Stimulated activated CD8-positive, alpha-beta memory T cell treated with anti-CD3 and anti-CD28 coated beads, Interleukin-4, amount 100 ng/mL, for 48 hours (primary cell): ENCODE results near the gene TRIOBP.

Experiments used
- DNase-seq: peaks from one replicate; pipeline ENCODE4 v3.0.0-alpha.2; 2020

TRIOBP gene

GRCh38 chr22:37733625-37734401 lies 37.0 kb downstream of the TRIOBP start:
- no peak for DNase-seq

DNA sequence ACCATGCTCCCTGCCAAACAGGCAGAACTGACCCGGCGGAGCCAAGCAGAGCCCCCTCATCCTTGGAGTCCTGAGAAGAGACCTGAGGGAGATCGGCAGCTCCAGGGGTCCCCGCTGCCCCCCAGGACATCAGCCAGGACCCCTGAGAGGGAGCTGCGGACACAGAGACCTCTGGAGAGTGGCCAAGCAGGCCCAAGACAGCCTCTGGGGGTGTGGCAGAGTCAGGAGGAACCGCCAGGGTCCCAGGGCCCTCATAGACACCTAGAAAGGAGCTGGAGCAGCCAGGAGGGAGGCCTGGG lies 37.5 kb downstream of the TRIOBP start:
- DNase-seq: no peak

DNA sequence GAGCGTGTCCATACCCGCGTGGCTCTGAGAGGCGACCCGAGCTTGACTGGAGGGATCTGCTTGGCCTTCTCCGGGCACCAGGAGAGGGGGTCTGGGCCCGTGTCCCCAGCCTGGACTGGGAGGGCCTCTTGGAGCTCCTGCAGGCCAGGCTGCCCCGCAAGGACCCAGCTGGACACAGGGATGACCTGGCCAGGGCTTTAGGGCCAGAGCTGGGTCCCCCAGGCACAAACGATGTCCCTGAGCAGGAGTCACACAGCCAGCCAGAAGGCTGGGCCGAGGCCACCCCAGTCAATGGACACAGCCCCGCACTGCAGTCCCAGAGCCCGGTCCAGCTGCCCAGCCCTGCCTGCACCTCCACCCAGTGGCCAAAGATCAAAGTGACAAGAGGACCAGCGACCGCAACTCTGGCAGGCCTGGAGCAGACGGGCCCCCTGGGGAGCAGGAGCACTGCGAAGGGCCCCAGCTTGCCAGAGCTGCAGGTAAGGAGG lies 38.2 kb downstream of the TRIOBP start:
- DNase-seq: no peak

- DNase-seq: no peak
Observed at GRCh38 chr22:37739035-37739434, 42.2 kb downstream of the TRIOBP start.

GRCh38 chr22:37739611-37740049 lies 42.8 kb downstream of the TRIOBP start:
- DNase-seq: no peak

GRCh38 chr22:37740455-37741311 lies 43.8 kb downstream of the TRIOBP start:
- DNase-seq: peak; percentile 52

GRCh38 chr22:37741312-37741795 lies 44.5 kb downstream of the TRIOBP start:
- DNase-seq: no peak

- DNase-seq: no peak
Observed at GRCh38 chr22:37742376-37743171, 45.7 kb downstream of the TRIOBP start.

GRCh38 chr22:37744589-37744988 lies 47.7 kb downstream of the TRIOBP start:
- no peak for DNase-seq

DNA sequence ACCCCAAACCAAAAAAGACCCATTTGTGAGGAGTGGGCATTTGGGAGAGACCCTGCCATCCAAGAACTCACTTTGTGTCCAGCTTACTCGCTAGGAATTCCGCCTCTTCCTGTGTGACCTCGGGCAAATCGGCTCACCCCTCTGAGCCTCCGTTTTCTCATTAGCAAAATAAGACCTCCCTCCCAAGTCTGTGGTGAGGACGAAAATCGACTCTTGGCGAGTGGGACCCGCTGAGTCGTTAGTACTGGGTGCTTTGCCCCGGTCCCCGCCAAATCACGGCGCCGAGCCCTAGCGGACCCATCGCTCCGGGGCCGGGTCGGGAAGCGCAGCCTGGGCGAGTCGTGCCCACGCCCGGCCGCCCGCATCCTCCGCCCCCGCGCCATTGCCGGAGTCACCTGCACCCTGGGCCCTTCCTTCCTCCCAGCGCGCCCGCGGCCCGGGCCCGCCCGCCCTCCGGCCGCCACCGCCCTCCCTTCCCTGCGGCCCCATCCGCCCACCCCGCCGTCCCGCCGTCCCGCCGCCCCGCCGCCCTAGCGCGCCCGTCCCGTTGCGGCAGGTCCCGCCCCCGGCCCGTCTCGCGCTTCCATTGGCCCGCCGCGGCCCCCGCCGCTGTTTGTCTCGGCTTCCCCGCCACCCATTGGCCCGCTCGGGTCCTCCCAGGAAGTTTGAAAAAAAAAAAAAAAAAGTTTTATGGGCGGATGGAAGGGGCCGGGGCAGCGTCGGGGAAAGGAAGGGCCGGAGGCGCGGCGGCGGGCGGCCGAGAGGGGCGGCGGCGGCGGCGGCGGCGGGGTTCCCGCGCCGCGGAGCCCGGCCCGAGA lies 48.9 kb downstream of the TRIOBP start:
- peak; percentile 91 for DNase-seq

- DNase-seq: peak; percentile 48
Observed at GRCh38 chr22:37746366-37747079, 49.7 kb downstream of the TRIOBP start.

GRCh38 chr22:37747080-37747714 lies 50.3 kb downstream of the TRIOBP start:
- DNase-seq: no peak

DNA sequence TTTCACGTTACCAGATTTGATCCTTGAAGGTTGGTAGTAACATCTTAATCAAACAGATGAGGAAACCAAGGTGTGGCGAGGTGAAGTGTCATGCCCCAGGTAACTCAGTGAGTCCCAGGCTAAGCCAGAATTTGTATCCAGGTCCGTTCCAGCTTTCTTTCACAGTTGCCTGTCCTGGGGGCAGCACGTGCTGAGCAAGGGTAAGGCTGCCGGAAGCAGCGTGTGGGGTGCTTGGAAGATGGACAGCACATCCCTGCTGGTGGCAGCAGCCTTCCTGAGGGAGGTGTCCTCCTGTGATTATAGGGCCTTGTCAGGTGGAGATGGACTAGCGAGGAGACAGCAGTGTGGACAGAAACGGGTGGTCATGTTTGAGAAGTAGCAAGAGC lies 50.9 kb downstream of the TRIOBP start:
- DNase-seq: no peak

GRCh38 chr22:37748659-37749058 lies 51.8 kb downstream of the TRIOBP start:
- no peak for DNase-seq

- DNase-seq: no peak
Observed at GRCh38 chr22:37749226-37749625, 52.4 kb downstream of the TRIOBP start.

- DNase-seq: no peak
Observed at GRCh38 chr22:37749831-37750595, 53.2 kb downstream of the TRIOBP start.

- no peak for DNase-seq
Observed at GRCh38 chr22:37750596-37751162, 53.8 kb downstream of the TRIOBP start.

DNA sequence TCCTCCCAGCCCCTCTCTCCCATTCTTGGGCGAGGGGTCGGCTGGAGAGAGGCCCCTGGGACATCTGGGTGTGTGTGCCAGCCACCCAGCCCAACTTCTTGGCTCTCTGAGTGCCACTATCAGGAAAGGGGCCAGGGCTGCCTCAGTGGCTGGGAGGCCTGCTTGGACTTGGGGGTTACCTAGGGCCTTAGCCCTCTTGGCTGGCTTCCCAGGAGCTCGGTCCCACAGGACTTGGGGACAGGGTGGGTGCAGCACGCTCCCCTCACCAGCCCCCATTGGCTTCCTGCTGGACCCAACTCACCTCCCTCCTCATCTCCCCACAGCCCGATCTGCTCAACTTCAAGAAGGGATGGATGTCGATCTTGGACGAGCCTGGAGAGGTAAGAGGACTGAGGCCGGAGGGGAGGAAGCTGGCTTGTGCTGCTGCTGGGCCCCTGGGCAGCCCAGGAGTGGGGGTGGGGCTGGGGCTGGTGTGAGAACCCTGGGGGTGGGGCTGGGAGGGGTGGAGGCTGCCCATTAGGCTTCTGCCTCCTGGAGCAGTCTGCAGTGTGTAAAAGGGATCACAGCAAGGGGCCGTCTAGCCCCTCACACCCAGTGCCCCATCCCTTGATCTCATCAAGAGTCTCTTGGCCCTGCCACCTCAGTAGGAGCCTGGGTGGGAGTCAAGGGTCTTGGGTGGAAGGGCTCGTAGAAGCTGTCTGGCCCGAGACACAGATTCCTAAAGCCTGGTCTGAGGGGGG lies 54.8 kb downstream of the TRIOBP start:
- no peak for DNase-seq
